HG02763 (cell line): Measurements from ENCODE around the gene ATAD3C.

Experiments used
- ATAC-seq: cut with Tn5 transposase; IDR thresholded peaks from one replicate; pipeline ENCODE4 v1.9.1; 2021; ENCODE audit warnings: mild to moderate bottlenecking, moderate library complexity; ENCODE audit not compliant: unreplicated experiment

Gene ATAD3C

DNA sequence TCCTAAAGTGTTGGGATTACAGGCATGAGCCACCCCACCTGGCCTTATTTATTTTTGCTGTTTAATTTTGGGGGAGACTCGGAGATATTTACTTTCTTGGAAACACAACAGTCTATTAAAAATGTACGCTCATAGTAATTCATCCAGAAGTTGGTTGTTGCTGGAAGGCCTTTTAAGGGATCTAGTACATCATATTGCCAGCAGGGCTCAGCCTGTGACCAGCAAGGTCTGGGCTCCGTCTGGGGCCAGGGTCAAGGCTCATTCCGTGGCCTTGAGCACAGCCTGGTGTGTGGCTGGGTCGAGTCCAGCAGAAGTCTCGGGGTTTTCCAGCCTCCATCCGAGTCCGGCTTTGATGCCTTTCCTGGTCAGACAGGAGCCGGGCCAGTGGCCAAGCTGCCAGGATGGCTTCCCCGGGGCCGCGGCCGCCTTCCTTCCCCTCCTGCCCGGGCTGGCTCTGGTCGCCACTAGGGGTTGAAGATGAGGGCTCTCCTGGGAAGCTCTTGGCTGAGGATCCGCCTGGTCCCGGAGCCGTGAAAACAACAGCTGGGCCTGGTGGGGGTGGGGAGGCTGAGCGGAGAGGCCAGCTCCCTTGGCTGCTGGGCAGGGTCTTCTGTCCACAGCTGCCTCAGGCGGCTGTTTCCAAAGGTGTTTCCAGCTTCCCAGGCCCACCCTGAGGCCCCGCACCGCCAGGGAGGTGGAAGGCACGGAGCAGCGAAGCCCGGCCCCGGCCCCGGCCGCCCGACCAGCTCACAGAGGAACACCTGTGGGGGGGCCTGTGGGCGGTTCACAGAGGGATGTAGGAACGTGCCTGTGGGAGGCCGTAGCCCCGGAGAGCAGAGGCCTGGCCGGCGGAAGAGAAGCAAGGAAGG lies 19.1 kb upstream of the ATAD3C start:
- ATAC-seq = no peak

DNA sequence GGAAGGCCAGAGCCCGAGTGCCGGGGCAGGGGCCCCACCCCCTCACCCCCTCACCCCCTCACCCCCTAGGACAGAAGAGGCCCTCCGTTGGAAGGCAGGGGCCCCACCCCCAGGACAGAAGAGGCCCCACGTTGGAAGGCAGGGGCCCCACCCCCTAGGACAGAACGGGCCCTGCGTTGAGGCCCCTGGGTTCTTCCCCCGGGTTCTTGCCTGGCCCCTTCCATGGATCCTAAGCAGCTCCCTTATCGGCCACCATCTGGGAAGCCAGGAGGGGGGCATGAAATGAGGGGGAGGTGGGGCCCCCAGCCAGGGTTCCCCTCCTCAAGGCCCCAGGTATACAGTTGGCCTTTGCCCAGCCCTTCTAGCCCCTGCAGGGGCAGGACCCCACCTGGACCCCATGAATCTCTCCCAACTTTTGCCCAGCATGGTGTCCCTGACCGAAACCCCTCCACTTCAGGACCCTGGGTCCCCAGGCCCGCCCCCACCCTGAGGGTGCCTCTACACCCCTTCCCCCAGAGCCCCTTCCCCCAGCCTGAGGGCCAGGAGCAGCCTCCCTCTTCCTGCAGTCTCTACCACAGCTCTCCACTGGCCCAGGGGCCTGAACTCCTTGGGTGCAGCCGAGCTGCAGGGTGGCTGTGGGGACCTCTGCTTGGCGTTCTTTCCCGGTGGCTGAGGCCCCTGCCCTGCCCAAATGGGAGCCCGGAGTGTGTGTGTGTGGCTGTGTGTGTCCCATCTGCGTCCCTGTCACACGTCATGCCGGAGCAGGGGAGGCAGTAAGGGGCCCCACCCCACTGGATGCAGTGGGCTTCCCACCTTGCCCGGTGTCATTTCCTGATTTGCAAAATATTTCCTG lies 18.3 kb upstream of the ATAD3C start:
- no peak for ATAC-seq

DNA sequence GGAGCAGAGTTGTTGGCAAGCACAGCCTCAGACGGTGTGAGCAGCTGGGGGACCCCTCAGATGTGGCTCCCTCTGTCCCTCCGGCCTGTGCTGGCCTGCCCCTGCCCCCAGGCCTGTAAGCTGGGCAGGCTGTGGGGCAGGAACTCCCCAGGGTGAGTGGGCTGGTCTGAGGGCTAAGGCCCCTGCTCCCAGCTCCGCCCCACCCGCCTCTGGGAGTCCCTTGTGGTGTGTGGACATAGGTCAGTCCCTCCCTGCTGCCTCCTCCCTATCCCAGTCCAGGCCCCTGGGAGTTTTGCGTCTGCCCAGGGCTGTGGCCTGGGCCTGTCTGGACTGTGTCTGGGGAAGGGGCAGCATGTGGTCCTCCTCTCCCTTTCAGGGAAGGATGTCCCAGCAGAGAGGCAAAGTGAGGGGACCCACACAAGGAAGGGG lies 17.6 kb upstream of the ATAD3C start:
- no peak for ATAC-seq

DNA sequence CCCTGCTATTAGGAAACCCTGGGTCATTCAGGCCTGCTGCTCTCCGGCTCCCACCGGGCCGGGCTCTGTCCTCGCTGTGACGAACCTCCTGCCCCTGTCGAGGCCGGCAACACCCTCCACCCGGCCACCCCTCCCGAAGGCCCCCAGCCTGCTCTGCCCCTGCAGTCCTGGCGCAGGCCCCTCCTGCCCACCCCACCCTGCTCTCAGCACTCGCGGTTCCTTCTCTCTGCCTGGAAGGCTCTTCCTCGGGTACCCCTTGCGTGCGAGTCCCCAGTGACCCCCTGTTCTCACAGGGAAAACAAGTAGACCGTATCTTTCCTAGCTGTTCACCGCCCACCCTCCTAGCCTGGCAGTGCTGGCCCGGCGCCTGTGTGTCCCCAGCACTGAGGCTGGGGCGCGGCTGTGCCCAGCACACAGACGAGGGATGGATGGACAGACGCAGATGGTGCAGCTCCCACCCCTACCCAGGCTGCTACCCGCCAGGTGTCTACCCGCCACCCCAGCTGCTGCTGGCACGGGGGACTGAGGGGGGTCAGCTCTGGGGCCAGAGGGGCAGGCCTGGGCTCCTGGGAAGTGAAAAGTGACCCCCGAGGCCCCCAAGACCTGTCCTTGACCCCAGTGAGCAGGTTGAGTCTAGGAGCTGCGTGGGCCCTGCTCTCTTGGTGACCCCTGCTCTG lies 17.1 kb upstream of the ATAD3C start:
- no peak for ATAC-seq

DNA sequence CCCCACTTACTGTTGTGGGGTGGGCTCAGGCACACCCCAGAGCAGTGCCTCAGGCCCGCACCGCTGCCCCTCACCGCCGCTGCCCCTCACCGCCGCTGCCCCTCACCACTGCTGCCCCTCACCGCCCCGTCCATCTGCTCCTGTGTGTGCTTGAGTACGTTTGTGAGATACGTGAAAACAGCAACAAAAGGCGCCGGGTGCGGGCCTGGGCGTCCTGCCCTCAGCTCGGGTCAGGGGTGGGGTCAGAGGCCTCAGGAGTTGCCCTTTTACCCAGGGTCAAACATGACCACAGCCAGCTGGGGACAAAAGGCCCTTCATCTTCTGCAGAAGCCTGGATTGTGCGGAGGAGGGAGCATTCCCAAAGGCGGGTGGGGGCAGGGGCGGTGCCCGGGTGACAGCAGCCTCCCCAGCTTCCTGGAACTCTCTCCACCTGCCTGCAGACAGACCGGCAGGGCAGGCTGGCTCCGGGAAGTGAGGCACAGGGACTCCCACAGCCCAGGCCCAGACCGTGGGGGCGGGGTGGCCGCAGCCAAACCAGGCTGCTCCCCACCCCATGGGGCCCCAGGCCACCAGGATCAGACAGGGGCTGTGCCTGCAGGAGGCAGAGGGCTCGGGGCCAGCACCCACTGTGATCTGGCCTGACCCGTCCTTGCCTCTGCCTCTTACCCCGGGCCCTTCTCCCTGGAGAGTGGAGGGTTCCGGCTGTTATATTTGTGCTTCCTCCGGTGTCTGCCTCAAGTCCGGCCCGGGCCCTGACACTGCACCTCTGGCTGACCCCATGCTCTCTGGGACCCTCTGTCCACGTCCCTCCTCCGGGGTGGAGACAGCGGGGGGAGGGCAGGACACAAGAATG lies 16.3 kb upstream of the ATAD3C start:
- ATAC-seq = no peak

DNA sequence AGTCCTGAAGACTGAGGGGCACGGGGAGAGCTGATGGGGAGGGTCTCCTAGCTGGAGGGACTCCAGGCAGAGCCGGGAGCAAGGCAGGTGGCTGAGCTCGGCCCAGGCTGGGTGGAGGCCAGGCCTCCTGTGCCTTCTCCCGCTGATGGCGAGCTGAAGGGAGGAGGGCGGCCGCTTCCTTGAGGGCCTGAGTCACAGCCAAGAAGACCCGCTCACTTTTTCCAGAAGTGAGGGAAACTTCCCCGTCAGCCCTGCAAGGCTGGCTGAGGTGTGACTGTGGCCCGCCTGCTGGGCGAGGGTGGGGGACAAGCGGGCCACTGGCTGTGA lies 15.7 kb upstream of the ATAD3C start:
- ATAC-seq = no peak

DNA sequence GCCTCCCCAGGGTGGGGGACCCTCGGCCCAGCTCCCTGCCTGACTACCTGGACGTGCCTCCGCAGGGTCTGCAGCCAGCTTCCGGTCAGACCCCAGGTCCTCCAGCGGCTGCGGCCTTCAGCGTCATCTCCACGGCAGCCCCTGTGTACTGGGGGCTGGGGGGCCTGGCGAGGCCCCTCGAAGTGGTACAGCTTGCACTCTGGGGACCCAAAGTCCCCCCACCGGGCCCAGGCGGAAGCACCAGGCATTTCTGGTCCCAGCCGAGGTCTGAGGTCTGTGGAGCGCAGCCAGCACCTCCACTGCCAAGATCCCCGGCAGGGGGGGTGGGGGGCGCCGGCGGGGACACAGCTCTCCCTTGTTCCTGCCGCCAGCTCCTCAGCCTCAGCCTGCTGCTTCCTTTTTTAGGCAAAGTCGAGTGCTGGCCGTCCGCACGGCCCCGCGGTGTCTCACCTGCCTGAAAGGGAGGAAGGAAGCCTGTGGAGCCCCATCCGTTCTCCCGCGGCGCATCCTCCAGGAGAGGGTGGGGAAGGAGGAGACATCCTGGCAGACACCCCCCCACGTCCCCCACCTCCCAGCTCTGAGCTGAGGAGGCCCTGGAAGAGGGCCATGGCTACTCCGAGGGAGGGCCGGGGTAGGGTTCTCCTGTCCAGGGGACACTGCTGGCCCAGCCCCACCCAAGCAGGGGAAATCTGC lies 15.2 kb upstream of the ATAD3C start:
- no peak for ATAC-seq

DNA sequence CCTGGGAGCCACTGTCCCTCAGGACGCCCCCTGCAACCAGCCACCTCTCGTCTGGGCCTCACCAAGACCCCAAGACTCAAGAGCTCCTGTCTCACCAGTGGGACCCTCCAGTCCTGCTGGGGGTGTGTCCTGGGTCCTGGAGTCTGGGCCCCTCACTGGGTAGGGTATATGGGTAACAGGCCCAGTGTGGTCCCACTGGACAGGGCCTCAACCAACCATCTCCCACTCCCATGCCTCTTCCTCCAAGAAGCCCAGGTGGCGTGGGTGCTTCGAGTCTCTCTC lies 14.7 kb upstream of the ATAD3C start:
- ATAC-seq = no peak

DNA sequence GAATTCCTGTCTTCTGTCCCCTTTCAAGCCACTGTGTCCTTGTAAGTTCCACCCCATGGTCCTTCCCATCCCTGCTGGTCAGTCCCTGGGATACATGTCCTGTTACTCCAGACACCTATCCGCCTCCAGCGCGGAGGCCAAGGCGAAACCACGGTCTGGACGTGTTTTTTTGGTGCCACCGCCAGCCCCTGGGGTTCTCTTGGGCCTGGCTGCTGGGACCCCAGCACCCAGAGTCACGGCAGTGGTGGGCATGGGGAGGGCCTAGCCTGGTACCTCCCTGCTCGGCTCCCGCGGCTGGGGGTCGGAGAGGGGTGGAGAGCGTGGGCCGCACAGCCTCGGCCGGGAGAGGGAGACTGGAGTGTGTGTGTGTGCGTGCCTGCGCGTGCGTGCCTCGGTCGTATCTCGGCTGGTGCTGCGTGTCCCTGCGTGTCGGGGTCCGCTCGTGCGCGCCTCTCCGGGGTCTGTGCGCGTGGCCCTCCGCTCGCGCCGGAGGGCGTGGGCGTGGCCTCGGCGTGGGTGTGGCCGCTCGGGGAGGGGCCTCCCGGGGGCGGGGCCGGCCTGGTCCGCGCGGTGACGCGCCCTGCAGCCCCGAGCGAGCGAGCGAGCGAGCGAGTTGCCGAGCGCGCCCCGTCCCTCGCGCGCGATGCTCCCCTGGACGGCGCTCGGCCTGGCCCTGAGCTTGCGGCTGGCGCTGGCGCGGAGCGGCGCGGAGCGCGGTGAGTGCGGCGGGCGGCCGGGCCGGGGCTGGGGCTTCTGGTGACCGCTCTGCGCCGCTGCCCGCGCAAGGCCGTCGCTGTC lies 14.2 kb upstream of the ATAD3C start, which contains the start of gene VWA1:
Gene VWA1 (plus strand): TSS at position 585 of the 798 bp plus-strand sequence. CDS start 59 bp downstream, at position 644.
- peak; percentile 38 for ATAC-seq

DNA sequence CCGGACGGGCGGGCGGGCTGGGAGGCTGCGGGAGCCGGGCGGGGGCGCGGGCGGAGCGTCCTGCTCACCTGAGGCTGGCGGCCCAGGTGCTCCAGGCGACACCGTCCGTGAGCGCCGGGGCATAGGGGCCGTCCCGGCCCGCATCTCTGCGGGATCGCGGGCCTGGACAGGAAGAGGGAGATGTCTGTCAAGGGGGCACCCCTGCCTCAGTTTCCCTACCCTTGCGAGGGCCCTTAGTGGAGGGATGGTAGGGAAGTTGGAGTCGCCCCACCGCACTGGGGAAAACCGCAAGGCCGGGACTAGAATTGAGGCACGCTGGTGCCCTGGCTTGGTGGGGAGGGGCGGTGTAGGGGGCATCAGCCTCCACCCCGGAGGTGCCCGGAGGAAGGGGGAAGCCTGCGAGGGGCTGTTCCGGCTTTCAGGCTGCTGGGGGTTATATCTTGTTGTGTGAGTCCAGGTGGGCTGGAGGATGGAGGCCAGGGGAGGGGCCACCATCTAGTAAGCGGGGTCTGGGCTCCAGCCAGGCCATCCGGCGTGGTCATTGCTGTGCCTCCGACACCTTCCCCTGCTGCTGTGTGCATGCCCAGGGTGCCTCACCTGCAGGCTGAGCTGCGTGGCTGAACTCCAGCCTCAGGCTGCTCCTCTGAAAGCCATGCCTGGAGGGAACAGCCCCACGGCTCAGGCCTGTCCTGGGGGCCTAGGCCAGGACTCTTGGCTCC lies 13.4 kb upstream of the ATAD3C start:
- no peak for ATAC-seq

DNA sequence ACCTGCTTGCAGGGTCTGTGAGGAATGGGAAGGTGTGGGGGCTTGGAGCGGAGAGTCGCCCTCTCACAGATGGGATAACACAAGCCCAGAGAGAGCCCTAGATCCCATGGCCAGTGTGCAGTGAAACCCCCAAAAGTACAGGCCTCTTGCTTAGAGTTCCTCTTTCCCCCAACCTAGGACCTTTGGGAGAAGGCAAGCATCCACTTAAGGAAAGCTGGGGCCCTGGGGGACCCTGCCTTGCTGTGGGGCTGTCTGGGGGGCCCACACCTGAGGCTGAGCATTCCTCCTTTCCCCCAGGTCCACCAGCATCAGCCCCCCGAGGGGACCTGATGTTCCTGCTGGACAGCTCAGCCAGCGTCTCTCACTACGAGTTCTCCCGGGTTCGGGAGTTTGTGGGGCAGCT lies 12.9 kb upstream of the ATAD3C start:
- ATAC-seq = no peak

DNA sequence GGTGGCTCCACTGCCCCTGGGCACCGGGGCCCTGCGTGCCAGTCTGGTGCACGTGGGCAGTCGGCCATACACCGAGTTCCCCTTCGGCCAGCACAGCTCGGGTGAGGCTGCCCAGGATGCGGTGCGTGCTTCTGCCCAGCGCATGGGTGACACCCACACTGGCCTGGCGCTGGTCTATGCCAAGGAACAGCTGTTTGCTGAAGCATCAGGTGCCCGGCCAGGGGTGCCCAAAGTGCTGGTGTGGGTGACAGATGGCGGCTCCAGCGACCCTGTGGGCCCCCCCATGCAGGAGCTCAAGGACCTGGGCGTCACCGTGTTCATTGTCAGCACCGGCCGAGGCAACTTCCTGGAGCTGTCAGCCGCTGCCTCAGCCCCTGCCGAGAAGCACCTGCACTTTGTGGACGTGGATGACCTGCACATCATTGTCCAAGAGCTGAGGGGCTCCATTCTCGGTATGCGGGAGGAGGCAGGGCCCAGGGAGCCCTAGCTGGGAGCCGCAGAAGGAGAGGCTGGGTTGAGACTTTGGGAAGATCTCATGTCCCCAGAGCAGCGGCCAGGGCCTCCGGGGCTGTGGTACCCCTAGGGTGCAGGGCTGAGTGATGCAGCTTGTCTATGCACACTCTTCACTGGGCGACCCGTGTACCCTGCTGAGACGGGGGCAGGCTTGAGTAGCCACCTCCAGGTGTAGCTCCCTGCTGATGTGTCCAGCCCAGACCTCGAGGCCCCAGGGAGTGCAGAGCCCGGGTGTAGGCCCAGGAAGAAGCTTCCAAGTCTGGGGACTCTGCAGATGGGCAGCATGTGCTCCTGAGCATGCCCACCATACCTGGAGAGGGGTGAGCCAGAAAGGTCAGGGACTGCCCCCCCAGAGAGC lies 12.2 kb upstream of the ATAD3C start:
- ATAC-seq = no peak

DNA sequence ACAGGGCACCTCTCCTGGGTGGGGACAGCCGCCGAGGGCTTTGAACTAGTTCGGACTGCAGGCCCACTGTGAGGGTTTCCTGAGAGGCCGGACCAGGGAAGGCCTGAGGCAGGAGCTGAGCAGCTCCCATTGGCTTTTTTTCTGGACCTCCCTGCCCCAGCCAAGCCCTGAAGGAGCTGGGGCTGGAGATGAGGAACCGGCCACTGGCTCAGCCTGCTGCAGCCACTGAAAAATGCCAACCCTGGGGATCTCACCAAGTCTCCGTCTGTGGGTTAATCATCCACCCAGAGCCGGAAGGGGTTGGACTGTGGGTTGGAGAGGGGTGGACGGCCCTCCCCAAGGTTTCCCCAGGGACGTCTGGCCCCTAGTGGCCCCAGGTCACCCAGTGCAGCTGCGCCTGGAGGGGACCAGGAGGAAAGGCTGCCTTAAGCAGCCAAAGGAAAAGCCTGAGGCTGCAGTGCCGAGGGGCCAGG lies 11.5 kb upstream of the ATAD3C start:
- no peak for ATAC-seq

DNA sequence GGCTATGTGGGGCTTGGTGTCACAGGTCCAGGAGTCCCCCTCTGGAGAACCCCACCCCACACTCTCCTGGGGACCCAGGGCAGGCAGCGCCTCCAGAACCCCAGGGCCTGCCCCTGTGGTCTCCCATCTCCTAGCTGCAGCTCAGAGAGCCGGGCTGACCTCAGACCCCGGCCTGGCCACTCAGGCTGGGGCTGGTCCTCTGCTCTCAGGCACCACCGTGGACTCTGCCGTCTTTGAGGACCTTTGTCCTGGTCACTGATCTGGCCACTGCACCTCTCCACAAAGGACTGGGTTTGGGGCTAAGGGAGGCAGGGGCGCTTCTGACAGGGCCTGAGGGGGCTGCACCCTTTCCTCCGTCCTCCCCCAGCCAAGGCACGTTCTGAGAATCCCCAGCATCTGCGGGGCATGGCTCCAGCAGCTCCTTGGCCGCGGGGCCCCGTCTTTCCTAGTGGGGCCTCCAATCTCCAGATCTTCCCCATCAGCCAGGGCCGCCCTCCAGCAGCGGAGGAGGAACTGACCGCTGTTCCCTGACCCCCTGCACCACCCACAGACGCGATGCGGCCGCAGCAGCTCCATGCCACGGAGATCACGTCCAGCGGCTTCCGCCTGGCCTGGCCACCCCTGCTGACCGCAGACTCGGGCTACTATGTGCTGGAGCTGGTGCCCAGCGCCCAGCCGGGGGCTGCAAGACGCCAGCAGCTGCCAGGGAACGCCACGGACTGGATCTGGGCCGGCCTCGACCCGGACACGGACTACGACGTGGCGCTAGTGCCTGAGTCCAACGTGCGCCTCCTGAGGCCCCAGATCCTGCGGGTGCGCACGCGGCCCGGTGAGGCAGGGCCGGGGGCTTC lies 10.7 kb upstream of the ATAD3C start:
- ATAC-seq = no peak

DNA sequence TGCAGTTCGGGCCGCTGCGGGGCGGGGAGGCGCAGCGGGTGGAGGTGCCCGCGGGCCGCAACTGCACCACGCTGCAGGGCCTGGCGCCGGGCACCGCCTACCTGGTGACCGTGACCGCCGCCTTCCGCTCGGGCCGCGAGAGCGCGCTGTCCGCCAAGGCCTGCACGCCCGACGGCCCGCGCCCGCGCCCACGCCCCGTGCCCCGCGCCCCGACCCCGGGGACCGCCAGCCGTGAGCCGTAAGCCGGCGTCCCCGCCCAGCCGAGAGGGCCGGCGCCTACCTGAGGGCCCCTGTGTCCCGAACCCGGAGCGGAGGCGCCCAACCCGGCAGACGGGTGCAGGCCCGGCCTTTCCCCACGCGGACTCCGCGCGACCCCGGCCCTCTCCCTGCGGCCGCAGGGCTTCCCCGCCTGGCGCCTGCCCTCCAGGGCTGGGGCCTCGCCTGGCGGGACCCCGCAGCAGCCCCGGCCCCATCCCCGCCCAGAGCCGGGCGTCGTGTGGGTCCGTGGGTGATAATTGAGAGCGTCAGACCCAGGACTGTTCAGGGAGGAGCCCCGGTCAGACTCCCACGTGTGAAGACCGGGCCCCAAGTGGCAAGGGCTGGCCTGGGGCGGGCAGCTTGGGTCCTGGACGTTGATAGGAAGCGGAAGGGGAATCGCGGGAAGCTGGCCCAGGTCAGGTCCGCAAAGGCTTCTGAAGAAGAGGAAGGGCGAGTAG lies 9.8 kb upstream of the ATAD3C start:
- ATAC-seq = no peak
